H1 (cell line): ENCODE data around the gene RGR. TPM values are rescaled to one million over a fixed set of nuclear protein-coding genes. Genes with fewer than 3 reads are reported as not detected.

Experiments used
- CTCF ChIA-PET: fragments of 300-600 bp; sonication (Branson Sonifier 250); formaldehyde crosslinking; loops from one replicate; lab custom pipeline; 2021; ENCODE audit not compliant: partially characterized antibody; lab: Charles Lee
- POLR2A ChIA-PET: fragments of 300-600 bp; sonication (Branson Sonifier 250); formaldehyde crosslinking; loops from one replicate; lab custom pipeline; 2021; ENCODE audit warnings: inconsistent platforms; ENCODE audit not compliant: partially characterized antibody; lab: Charles Lee
- DNase-seq, 2 experiments: peaks; one replicate each; pipeline versions ENCODE4 v3.0.0 to v3.0.0-alpha.2; 2010 to 2022; ENCODE audit warnings: low spot score in 2 of 2, low read depth in 1 of 2, mixed read lengths in 1 of 2
- FAIRE-seq: peaks from 2 replicates; lab custom pipeline; 2011; peaks lifted over from hg19 to GRCh38; lab: Jason Lieb, UNC
- H2AFZ ChIP-seq: 2 replicates; pipeline ENCODE4 v1.8.1; 2012; ENCODE audit warnings: low read length, inconsistent platforms
- H2AK5ac ChIP-seq: 2 replicates; pipeline ENCODE4 v1.6.1; 2013; ENCODE audit warnings: low read depth, low read length
- H2BK120ac ChIP-seq: replicated peaks from 2 replicates; pipeline ENCODE3; 2013; ENCODE audit warnings: low read depth, low read length, inconsistent platforms
- H2BK12ac ChIP-seq: 2 replicates; pipeline ENCODE4 v1.6.1; 2013; ENCODE audit warnings: low read depth, low read length
- H2BK15ac ChIP-seq: 2 replicates; pipeline ENCODE4 v1.6.1; 2013; ENCODE audit warnings: low read length
- H2BK20ac ChIP-seq: 2 replicates; pipeline ENCODE4 v1.6.1; 2013; ENCODE audit warnings: low read length
- H2BK5ac ChIP-seq: 2 replicates; pipeline ENCODE4 v1.6.1; 2013; ENCODE audit warnings: low read depth, low read length
- H3K14ac ChIP-seq: 2 replicates; pipeline ENCODE4 v1.6.1; 2013; ENCODE audit warnings: inconsistent platforms; ENCODE audit not compliant: insufficient read length
- H3K18ac ChIP-seq: 2 replicates; pipeline ENCODE4 v1.6.1; 2013; ENCODE audit warnings: low read length; ENCODE audit errors: extremely low read depth
- H3K23ac ChIP-seq: 2 replicates; pipeline ENCODE4 v1.6.1; 2013; ENCODE audit warnings: inconsistent platforms; ENCODE audit not compliant: insufficient read length
- H3K23me2 ChIP-seq: 2 replicates; pipeline ENCODE4 v1.6.1; 2013; ENCODE audit warnings: low read depth, low read length
- H3K27ac ChIP-seq: 2 replicates; pipeline ENCODE4 v1.6.1; 2011; ENCODE audit warnings: low read depth, low read length, inconsistent platforms
- H3K27me3 ChIP-seq, 4 experiments: replicated peaks in 1 of 4; 1 replicate in 1 of 4; 2 replicates in 3 of 4; pipeline versions ENCODE4 v1.6.1 to v1.8.1; 2011 to 2013; ENCODE audit warnings: low read length in 3 of 4, mild to moderate bottlenecking in 3 of 4, inconsistent platforms in 2 of 4, mixed read lengths in 2 of 4, moderate library complexity in 1 of 4; ENCODE audit not compliant: control insufficient read depth in 3 of 4, insufficient read depth in 3 of 4; ENCODE audit errors: extremely low read depth in 1 of 4
- H3K36me3 ChIP-seq, 4 experiments: 2 replicates each; pipeline versions ENCODE4 v1.6.1 to v1.8.1; 2011 to 2013; ENCODE audit warnings: mild to moderate bottlenecking in 4 of 4, low read length in 3 of 4, moderate library complexity in 2 of 4, control low read depth in 1 of 4, inconsistent platforms in 1 of 4; ENCODE audit not compliant: insufficient read depth in 4 of 4, control insufficient read depth in 2 of 4
- H3K4ac ChIP-seq: replicated peaks from 2 replicates; pipeline ENCODE3; 2013; ENCODE audit warnings: low read length, low read depth, mixed read lengths, inconsistent platforms; ENCODE audit not compliant: insufficient read length
- H3K4me1 ChIP-seq, 4 experiments: replicated peaks in 1 of 4; 1 replicate in 1 of 4; 2 replicates in 3 of 4; pipeline versions ENCODE4 v1.6.1 to v1.8.1; 2011 to 2013; ENCODE audit warnings: low read length in 3 of 4, inconsistent platforms in 2 of 4, mixed read lengths in 1 of 4; ENCODE audit not compliant: insufficient read depth in 4 of 4, control insufficient read depth in 3 of 4
- H3K4me2 ChIP-seq, 2 experiments: 2 replicates each; pipeline versions ENCODE4 v1.6.1 to v1.8.1; 2011 to 2013; ENCODE audit warnings: low read depth in 2 of 2, low read length in 2 of 2, control low read depth in 1 of 2, inconsistent platforms in 1 of 2, mild to moderate bottlenecking in 1 of 2; ENCODE audit not compliant: insufficient read depth in 1 of 2
- H3K4me3 ChIP-seq, 4 experiments: fragments of 200-600, 300-600 bp in 1 of 4; sonication (generic), shearing (Covaris generic), sonication (Bioruptor Twin) in 1 of 4; 2 replicates each; pipeline versions ENCODE4 v1.5.1 to v1.8.1; 2011 to 2016; ENCODE audit warnings: low read length in 4 of 4, low read depth in 3 of 4, control low read depth in 2 of 4, inconsistent platforms in 2 of 4, mild to moderate bottlenecking in 2 of 4, mixed read lengths in 1 of 4, moderate library complexity in 1 of 4; ENCODE audit not compliant: insufficient read depth in 2 of 4; ENCODE audit errors: extremely low read depth in 1 of 4
- H3K56ac ChIP-seq: replicated peaks from 2 replicates; pipeline ENCODE3; 2013; ENCODE audit warnings: low read depth, mild to moderate bottlenecking, mixed read lengths, low read length, inconsistent platforms; ENCODE audit not compliant: insufficient read length
- H3K79me1 ChIP-seq: 2 replicates; pipeline ENCODE4 v1.6.1; 2013; ENCODE audit warnings: low read depth, low read length, control low read depth
- H3K79me2 ChIP-seq, 2 experiments: 2 replicates each; pipeline versions ENCODE4 v1.6.1 to v1.8.1; 2012 to 2013; ENCODE audit warnings: low read length in 2 of 2, mild to moderate bottlenecking in 2 of 2, inconsistent platforms in 1 of 2; ENCODE audit not compliant: insufficient read depth in 2 of 2, control insufficient read depth in 1 of 2
- H3K9ac ChIP-seq, 4 experiments: replicated peaks in 1 of 4; 1 replicate in 1 of 4; 2 replicates in 3 of 4; pipeline versions ENCODE4 v1.6.1 to v1.8.1; 2011 to 2013; ENCODE audit warnings: low read depth in 3 of 4, low read length in 3 of 4, control low read depth in 2 of 4, mild to moderate bottlenecking in 2 of 4, moderate library complexity in 2 of 4, inconsistent platforms in 1 of 4; ENCODE audit errors: extremely low read depth in 1 of 4
- H3K9me3 ChIP-seq, 2 experiments: 2 replicates each; pipeline versions ENCODE4 v1.6.1 to v1.8.1; 2012 to 2013; ENCODE audit warnings: mild to moderate bottlenecking in 2 of 2, moderate library complexity in 2 of 2, control low read depth in 1 of 2, inconsistent platforms in 1 of 2, low read depth in 1 of 2, low read length in 1 of 2, mixed read lengths in 1 of 2; ENCODE audit not compliant: insufficient read depth in 2 of 2
- H4K20me1 ChIP-seq, 2 experiments: replicated peaks in 1 of 2; 2 replicates each; pipeline versions ENCODE3 to v1.8.1; 2011 to 2013; ENCODE audit warnings: inconsistent platforms in 2 of 2, low read length in 2 of 2, mild to moderate bottlenecking in 1 of 2; ENCODE audit not compliant: insufficient read depth in 2 of 2, control insufficient read depth in 1 of 2
- H4K5ac ChIP-seq: 2 replicates; pipeline ENCODE4 v1.6.1; 2013; ENCODE audit warnings: low read length, low read depth, mixed read lengths, inconsistent platforms; ENCODE audit not compliant: insufficient read length
- H4K8ac ChIP-seq: 2 replicates; pipeline ENCODE4 v1.8.0; 2013; ENCODE audit warnings: mild to moderate bottlenecking, moderate library complexity, low read length, inconsistent platforms; ENCODE audit not compliant: insufficient read depth; ENCODE audit errors: extremely low read depth
- H4K91ac ChIP-seq: replicated peaks from 2 replicates; pipeline ENCODE3; 2013; ENCODE audit warnings: low read length, mixed read lengths, inconsistent platforms; ENCODE audit not compliant: insufficient read length
- ATF2 ChIP-seq: IDR thresholded peaks from 2 replicates; pipeline ENCODE4 v1.6.1; 2012; ENCODE audit warnings: low read length, inconsistent platforms
- CTCF ChIP-seq, 3 experiments: IDR thresholded peaks; 1 replicate in 2 of 3; 2 replicates in 1 of 3; pipeline versions ENCODE4 v1.5.1 to v1.6.1; 2011; ENCODE audit warnings: low read length in 3 of 3, mild to moderate bottlenecking in 3 of 3, inconsistent platforms in 2 of 3, low read depth in 1 of 3, moderate library complexity in 1 of 3; ENCODE audit not compliant: insufficient read depth in 1 of 3; ENCODE audit errors: control extremely low read depth in 1 of 3
- KDM1A ChIP-seq: fragments of 200-600, 300-600 bp; sonication (generic); IDR thresholded peaks from 2 replicates; pipeline ENCODE4 v1.7.1; 2016; ENCODE audit warnings: mild to moderate bottlenecking, low read length, borderline replicate concordance
- KDM5A ChIP-seq: fragments of 200-600 bp; IDR thresholded peaks from 2 replicates; pipeline ENCODE4 v1.7.1; 2012; ENCODE audit warnings: mild to moderate bottlenecking, low read length, inconsistent platforms, mixed read lengths
- SP1 ChIP-seq: IDR thresholded peaks from 2 replicates; pipeline ENCODE4 v1.6.1; 2011; ENCODE audit warnings: low read depth, low read length
- SP4 ChIP-seq: IDR thresholded peaks from 2 replicates; pipeline ENCODE4 v1.6.1; 2012; ENCODE audit warnings: low read length, inconsistent platforms
- WGBS, 2 experiments: shearing (Covaris generic) in 1 of 2; methylation state at CpG; one replicate each; pipeline versions ENCODE4 v1.1.6 to v1.1.7; 2013 to 2015; ENCODE audit warnings: low lambda C conversion rate in 2 of 2, mixed read lengths in 2 of 2, inconsistent platforms in 1 of 2, low coverage in 1 of 2, missing lambda C conversion rate in 1 of 2; ENCODE audit not compliant: insufficient replicate concordance in 2 of 2, insufficient coverage in 1 of 2, insufficient read length in 1 of 2; ENCODE audit errors: extremely low coverage in 1 of 2, missing lambda C conversion rate in 1 of 2; 5-methylcytosine and 5-hydroxymethylcytosine counted together
- polyA plus RNA-seq, 7 experiments: library from polyadenylated mRNA; depleted of rRNA in 3 of 7; stranded (reverse) in 5 of 7; unstranded in 2 of 7; fragments of >200 nt in 5 of 7; fragments of 200-250 nt in 2 of 7; gene quantifications; 1 replicate in 5 of 7; 2 replicates in 1 of 7; 4 replicates in 1 of 7; pipeline versions ENCODE4 v1.2.1 to v1.2.3, GENCODE V29; 2011 to 2013; ENCODE audit warnings: missing spikeins in 2 of 7, mixed read lengths in 2 of 7
- total RNA-seq: library from RNA; stranded (reverse); fragmentation: NEBNext Ultra II Directional; extraction: Animal tissue kit (Norgen Biotek cat#: 25700); gene quantifications from 2 replicates; pipeline ENCODE4 v1.2.1, GENCODE V29; 2021

Gene RGR
- total and polyA plus RNA-seq, 2 of the 8 experiments (the other 6 are each of a cell fraction or from before 2014, with no cell fraction given) = not detected

DNA sequence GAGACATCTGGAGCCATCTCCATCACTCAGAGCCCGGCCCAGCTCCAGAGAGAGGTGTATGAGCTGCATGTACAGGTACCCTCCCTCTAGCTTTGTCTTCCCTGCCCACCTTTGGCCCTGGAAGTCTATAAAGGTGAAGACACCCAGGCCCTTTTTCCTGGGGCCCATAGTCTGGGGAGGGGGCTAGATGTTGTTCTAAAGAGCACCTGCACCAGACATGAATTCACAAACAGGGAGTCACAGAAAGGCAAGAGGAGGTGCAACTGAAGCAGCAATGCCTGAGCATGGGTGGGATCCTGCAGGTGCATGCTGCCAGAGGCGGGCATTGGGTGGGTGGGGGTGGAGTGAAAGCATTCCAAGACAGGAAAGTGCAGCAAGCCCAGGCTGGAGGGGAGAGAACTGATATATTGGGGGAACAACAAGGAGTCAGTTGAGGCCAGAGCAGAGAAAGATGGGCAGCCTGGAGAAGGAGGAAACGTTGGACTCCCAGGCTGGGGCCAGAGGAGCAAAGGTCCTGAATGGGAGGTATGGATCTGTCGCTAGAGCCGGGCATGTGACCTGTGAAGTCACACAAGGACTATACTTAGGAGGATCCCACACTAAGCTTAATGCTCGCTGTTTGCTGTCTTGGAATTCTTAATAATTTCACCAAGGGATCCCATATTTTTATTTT lies 38.9 kb upstream of the RGR start:
- 83% methylated on average over 6 of the region's 6 CpGs; no CpG with 5 or more reads in 1 of the 2 experiments for WGBS, 2 experiments
- CTCF ChIA-PET = interaction anchor here (0.6 to 10.8 kb wide), 32 partner anchors 9 to 632 kb away, joined by 3 to 248 read pairs (median 6); partner anchors contain the start of genes CDHR1, GHITM, LRIT2 and RGR
- Histone ChIP-seq H3K79me1 (no peaks in the 10 kb centered on the region), H2AK5ac (no peak overlapping the region), H3K9me3 (no peaks in the 10 kb centered on the region), H3K4ac (no peak overlapping the region), H3K23me2 (no peaks in the 10 kb centered on the region), H3K9ac (no peak overlapping the region), H3K79me2 (no peaks in the 10 kb centered on the region), H4K20me1 (peaks cover 0 to 4% of the 10 kb centered on the region in 2 experiments), H2BK20ac (no peak overlapping the region), H4K5ac (no peak overlapping the region), H2BK5ac (no peak overlapping the region), H3K4me2 (no peak overlapping the region), H3K27me3 (no peaks in the 10 kb centered on the region), H2AFZ (no peak overlapping the region), H3K56ac (no peak overlapping the region), H3K27ac (no peak overlapping the region), H3K18ac (no peak overlapping the region), H4K91ac (no peak overlapping the region), H3K14ac (no peak overlapping the region), H2BK15ac (no peak overlapping the region), H3K36me3 (no peaks in the 10 kb centered on the region), H4K8ac (no peak overlapping the region), H3K23ac (no peak overlapping the region), H3K4me1 (no peaks in the 10 kb centered on the region), H3K4me3 (no peak overlapping the region), H2BK12ac (no peak overlapping the region), H2BK120ac (no peak overlapping the region)
- no peak for TF ChIP-seq ATF2
- TF ChIP-seq SP1 = no peak
- no peak for TF ChIP-seq SP4
- TF ChIP-seq CTCF (IDR thresholded peaks at IDR 0.05; ENCODE audit: control extremely low read depth in 1 of 3, insufficient read depth in 1 of 3, low read depth in 1 of 3, low read length in 3 of 3) = no peak
- no peak for TF ChIP-seq KDM5A
- TF ChIP-seq KDM1A = no peak
- POLR2A ChIA-PET = no interaction called here
- FAIRE-seq (no peak), DNase-seq (no peak)
